GM18858 (cell line): Measurements from ENCODE around the gene RIN3.

ENCODE experiments used
- ATAC-seq: cut with Tn5 transposase; IDR thresholded peaks from one replicate; pipeline ENCODE4 v1.9.1; 2021; ENCODE audit not compliant: unreplicated experiment

The RIN3 gene

DNA sequence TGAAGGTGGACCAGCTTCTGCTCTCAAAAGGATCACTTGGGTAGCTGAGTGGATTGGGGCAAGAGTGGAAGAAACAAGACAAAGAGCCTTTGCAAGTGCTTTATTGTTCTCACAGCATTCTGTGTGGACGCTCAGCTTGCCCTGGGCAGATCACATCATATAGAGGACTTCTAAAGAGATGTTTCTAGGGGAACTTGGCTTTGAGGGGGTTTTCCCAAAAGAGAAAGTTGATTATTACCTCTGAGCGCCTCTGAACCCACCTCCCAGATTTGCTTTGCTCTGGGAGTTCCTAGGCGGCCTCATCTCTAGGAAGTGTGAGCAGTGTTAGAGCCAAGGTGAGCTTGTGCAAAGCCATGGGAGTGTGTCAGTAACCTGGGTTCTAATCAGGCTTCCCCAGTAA, 81.7 kb downstream of the RIN3 start:
- no peak for ATAC-seq

GRCh38 chr14:92596331-92596907, 82.8 kb downstream of the RIN3 start:
- no peak for ATAC-seq

DNA sequence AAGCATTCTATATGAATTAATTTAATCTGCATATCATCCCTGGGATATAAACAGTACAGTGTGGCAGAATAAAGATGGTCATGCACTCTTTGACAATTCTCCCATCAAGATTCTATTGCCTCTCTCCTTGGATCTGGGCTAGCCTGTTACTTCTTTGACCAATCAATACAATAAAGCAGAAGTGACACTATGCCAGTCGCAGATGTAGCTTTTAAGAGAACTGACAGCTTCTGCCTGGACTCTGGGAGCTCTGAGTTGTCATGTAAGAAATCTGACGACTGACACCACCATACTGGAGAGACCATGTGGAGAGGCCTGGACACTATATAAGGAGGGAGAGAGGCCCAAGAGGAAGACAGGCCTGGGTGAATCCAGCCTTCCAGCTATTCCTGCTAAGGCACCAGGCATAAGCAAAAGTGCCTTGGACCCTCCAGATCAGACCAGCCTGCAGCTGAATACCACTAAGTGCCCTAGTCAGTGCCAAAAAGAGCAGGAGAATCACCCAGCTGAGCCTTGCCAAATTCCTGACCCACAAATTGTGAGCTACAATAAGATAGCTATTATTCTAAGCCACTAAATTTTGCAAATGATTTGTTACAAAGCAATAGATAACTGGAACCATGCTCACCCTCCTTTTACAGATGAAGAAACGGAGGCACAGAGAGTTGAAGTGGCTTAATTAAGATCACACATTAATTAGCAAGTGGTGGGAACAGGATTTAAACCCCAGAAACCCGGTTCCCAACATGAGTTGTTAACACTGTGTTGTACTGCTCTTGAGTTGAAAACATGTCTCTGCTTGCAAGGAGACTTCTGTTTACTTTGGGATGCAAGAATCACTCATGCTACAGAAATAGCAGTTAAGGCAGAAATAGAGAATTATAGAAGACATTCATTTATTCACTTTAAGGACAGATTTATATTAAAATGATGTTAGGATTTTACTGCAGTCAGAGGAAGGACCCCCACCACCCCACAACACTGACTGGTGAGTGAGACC, 84.6 kb downstream of the RIN3 start:
- ATAC-seq, result no peak

GRCh38 chr14:92599811-92600210, 86.2 kb downstream of the RIN3 start:
- ATAC-seq, result no peak

GRCh38 chr14:92600318-92601053, 86.9 kb downstream of the RIN3 start:
- ATAC-seq, result no peak

GRCh38 chr14:92601131-92601710, 87.6 kb downstream of the RIN3 start:
- no peak for ATAC-seq

DNA sequence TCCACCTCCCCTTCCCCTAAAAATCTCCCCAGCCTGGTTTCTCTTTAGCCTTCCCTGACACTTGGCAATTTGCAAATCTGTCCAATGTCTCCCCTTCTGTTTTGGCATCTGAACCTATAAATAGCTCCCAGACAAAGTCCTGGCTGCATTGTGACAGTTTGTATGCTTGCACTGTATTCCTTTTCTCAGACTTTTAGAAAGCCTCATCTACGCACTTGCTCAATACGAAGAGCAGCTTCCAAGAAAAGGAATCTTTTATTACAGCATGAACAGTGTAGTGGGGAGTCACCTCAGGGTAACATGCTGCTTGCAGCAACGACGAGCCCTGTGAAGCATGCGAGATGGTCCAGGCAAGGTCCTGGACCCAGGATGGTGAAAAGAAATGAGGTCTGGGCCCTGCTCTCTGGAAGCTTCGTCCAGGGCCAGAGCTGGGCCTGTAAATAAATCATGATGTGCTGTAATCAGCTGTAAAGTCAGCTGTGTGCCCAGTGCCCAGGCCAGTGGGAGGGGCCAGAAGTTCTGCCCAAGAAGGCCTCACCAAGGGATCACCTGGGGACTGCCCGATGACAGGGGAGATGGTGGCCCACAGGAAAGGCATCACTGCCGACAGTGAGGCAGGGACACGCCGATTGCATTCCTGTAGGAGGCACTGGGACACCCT, 88.3 kb downstream of the RIN3 start:
- ATAC-seq, result no peak

DNA sequence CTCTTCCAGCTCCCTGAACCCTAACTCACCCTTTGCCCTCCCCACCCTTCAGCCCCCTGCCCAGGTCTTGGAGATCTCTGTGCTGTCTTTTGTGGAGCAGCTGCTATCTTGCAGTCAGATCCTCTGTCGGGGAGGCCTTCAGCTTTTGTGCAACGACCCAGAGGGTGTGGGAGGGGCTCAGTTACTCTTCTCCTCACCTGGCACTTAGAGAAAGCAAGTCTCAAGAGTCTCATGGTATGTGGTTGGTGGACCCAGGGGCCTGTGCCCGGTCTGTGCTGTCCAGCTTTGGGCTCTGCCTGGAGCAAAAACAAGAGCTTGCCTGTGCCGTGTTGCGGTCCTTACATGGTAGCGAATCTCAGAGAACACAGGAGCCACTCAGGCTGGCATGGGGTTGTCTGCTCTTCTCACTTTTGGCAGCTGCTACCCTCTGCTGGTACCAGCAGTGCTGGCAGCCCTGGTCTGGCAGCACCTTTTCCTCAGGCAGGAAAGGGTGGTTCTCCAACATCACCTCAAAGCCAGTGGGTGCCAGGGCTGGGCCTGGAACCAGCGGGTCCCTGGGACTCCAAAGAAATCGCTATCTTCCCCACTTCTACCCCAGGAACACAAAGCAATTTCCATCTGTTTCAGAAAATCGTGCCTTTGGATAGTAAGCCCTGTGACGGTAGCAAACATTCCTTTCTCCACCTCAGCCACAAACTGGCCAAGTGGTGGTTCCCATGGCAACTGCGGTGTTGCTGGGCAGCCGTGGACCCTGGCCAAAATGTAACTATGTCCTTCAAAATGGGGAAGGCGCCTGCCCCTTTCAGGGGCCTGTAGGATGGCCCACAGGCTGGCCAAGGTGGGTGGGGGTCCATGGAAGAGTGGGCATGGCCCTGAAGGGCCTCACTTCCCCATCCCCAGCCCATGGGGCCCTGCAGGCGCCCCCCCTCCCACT, 90.0 kb downstream of the RIN3 start:
- ATAC-seq, result no peak

DNA sequence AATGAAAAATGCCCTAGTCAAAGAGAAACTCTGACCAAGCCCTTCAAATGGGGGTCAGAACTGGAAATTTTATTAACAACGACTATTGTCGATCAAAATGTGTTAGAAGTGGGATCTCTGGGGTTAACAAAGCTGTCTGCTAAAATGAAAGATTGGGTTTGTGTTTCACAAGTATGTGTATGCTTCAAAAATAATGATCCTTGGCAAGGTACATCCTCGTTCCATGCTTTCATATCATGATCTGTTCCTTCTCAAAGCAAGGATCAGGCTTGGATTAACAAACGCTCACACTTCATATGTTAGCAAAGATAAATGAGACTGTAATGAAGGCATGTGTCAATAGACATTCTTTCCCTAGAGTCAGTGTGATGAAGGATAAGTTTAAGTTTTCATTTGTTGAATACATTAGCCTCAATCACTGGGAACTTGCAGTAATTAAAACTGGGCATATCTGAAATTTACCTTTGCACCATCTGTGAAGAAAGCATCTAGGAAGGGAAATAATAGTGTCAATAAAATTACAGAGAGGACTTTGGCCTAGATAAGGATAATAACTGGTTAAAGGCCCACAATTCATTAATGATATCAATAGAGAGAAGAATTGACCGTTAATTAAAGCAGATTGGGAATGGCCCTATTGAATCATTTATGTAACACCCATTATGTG, 91.8 kb downstream of the RIN3 start:
- ATAC-seq, result no peak

DNA sequence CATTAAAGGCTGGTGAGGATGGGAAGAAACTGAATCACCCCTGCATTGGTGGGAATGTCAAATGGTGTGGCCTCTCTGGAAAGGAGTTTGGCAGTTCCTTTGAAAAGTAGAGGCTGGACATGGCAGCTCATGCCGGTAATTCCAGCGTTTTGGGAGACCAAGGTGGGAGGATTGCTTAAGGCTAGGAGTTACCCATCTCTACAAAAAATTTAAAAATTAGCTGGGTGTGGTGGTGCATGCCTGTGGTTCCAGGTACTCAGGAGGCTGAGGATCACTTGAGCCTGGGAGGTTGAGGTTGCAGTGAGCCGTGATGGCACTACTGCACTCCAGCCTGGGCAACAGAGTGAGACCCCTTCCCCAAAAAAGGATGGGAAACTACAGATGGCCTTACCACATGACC, 93.7 kb downstream of the RIN3 start:
- ATAC-seq, result no peak

- ATAC-seq, result no peak
These were observed 94.3 kb downstream of the RIN3 start for GRCh38 chr14:92607702-92608429.

GRCh38 chr14:92609955-92610354, 96.4 kb downstream of the RIN3 start:
- ATAC-seq, result no peak

DNA sequence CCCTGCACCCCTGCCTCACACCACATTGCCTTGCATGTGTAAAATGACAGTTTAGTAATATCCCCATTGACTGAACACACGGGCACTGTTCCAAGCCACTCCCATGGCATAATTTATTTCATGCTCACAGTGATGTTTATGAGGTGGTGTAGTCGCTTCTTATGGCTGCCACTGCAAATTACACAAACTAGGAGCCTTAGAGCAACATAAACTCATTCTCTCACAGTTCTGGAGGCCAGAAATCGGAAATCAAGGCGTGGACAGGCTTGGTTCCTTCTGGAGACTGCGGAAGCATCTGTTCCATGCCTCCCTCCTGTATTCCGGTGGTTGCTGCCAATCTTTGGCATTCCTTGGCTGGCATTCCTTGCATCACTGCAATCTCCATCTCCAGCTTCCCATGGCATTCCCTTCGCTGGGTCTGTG, 97.3 kb downstream of the RIN3 start:
- ATAC-seq, result no peak

DNA sequence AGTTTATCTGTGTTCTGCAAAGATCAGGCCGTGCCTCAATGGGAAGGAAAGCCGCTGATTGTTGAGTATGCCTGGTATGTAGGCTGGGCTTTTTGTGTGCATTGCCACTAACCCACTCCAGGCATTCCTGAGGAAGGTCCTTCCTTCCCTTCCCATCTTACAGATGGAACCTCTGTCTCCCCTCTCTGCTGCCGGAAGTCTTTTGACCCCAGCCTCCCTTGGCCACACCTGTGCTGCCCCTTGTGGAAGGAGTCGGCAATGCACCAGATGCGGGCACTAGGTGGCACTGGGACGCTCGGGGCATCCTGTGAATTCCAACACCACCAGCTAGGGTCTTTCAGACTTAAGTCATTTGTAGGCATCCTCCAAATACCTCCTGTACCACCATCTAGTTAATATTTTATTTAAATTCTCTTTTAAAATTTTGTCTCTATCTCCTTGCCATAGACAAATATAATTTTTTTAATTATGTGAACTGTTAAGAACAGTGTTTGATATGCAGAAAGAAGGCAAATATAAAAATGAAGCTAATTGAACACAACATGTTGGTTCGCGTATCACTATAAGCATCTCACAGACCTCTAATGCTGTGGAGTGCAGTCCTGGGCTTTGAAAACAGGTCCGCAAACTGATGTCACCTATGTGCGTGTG, 99.6 kb downstream of the RIN3 start:
- ATAC-seq, result no peak

DNA sequence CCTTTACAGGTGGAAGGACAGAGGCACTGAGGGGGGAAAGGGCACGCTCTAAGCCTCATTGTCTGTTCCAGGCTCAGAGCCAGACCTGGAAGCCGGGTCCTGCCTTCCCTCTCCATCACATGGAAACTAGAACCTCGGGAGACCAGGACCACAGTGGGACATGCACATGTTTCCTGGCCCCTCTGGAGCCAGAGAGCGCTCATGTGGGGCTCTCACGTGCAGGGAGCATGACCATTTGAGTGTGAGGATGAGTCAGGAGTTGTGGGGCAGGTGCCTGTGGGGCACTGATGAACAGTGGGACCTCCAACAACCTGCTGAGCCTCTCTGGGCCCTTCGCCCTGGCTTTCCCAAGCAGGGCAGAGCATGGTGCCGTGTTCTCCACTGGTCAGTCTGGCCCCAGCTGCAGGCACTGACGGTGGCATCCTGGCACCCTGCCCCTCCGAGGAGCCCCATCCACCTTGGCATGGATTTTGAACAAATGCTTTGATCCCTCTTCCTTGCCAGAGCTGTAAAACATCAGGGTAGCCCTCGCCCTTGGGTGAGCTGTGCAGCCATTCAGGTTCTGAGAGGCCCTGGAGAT, 100.2 kb downstream of the RIN3 start:
- no peak for ATAC-seq

DNA sequence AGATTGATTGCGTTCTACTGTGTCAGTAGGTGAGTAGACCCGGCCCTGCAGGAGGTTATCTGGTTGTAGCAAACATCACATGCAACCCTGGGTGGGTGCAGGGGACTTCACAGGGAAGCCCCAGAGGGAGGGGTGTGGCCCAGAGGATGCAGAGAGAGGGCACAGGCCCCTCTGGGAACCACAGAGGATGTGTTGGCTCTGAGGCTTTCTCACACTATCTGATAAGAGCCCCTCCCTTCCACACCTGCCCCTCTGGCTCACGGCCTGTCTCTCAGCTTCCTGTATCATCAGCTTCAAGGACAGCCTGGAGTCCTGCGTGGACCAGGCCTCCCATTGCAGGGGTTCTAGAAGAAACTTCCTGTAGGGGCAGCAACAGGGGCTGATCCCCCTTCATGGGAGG, 101.9 kb downstream of the RIN3 start:
- peak; percentile 89 for ATAC-seq

GRCh38 chr14:92616178-92616577, 102.6 kb downstream of the RIN3 start:
- no peak for ATAC-seq

- ATAC-seq, result no peak
These were observed 104.0 kb downstream of the RIN3 start for GRCh38 chr14:92617581-92617980.
